CD4-positive, alpha-beta T cell treated with Interleukin-4 for 1 hour (primary cell): ENCODE data around the gene PNPLA2.

ENCODE experiments used
- DNase-seq, 2 donors: peaks; one replicate each; pipeline ENCODE4 v3.0.0-alpha.2; 2020 to 2022

PNPLA2 gene, protein sequence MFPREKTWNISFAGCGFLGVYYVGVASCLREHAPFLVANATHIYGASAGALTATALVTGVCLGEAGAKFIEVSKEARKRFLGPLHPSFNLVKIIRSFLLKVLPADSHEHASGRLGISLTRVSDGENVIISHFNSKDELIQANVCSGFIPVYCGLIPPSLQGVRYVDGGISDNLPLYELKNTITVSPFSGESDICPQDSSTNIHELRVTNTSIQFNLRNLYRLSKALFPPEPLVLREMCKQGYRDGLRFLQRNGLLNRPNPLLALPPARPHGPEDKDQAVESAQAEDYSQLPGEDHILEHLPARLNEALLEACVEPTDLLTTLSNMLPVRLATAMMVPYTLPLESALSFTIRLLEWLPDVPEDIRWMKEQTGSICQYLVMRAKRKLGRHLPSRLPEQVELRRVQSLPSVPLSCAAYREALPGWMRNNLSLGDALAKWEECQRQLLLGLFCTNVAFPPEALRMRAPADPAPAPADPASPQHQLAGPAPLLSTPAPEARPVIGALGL

GRCh38 chr11:818396-819128, at the start of gene PNPLA2:
Gene PNPLA2, plus strand, starts transcription at chr11:818914. Its CDS starts 805 bp downstream, at chr11:819719.
- DNase-seq, result no peak

DNA sequence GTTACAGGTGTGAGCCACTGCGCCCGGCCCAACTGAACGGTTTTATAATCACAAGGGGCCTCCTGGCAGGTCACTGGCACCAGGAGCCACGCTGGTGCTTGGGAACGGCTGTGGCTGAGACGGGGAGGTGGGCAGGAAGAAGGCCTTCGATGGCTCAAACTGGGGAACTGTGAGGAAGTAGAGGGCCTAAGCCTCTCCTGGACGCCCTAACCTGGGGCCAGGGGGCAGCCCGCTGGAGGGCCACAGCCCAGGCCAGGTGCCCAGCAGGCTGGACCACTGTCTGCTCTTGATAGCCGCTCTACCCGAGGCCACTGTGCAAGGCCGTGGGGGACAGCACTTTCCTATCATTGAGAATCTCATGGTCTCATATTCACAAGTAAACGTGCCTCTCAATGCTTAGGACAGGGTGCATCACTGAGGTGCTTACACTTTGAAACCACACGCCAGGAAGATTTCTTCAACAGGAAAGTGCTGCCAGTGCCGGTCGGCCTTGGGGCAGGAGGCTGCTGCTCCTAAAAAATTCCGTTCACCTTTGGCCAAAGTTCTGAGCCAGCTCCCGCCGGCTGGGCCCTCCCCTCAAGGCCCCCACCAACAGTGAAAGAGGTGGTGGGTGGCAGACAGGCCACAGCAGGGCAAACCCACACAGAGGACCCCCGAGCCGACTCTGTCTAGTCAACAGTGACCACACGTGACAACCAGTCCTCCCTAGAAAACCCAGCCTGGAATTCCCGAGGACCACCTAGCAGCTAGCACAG, 48.6 kb upstream of the PNPLA2 start:
- no peak for DNase-seq

DNA sequence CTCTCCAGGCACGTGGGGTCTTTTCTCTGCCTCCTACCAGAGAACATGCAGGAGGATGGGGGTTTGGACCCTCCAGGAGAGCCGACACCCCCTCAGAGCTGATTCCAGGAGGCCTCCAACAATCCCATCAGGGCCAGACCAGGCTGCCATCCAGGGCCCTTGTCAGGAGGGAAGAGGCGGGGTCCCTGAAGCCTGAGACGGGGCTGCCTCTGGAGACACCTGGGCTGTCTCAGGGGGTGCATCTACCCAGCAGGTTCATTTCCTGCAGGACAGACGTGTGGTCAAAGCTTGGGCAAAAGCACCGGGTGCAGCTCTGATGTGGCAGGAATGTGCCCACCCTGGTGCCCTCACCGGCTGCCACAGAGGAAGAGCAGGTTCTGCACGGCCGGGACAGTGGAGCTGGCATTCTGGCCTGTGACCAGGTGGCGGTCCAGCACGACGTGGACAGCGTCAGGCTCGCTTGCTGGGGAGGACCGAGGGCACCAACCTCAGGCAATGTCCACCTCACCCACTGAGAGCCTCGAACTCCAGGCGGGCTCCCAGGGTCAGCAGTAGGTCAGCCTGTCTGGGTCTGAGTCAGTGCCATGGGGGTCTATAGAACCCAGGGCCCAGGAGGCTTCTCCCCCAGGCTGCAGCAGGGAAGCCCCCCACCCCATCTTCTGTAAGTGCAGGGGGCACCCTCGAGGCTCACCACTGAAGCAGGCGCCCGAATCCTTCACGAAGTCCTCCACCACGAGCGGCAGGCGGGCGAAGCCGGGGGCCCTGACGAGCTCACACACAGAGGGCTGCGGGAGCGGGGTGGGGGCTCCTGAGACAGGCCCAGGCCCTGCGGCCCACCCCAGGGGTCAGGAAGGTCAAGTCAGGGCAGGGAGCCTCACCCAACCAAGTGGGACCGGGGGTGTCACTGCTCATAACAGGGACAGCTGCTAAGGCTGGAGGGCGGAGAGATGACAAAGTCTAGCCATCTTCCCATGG, 47.8 kb upstream of the PNPLA2 start:
- no peak for DNase-seq

- DNase-seq, result no peak
Observed at GRCh38 chr11:771617-772204, 47.0 kb upstream of the PNPLA2 start.

DNA sequence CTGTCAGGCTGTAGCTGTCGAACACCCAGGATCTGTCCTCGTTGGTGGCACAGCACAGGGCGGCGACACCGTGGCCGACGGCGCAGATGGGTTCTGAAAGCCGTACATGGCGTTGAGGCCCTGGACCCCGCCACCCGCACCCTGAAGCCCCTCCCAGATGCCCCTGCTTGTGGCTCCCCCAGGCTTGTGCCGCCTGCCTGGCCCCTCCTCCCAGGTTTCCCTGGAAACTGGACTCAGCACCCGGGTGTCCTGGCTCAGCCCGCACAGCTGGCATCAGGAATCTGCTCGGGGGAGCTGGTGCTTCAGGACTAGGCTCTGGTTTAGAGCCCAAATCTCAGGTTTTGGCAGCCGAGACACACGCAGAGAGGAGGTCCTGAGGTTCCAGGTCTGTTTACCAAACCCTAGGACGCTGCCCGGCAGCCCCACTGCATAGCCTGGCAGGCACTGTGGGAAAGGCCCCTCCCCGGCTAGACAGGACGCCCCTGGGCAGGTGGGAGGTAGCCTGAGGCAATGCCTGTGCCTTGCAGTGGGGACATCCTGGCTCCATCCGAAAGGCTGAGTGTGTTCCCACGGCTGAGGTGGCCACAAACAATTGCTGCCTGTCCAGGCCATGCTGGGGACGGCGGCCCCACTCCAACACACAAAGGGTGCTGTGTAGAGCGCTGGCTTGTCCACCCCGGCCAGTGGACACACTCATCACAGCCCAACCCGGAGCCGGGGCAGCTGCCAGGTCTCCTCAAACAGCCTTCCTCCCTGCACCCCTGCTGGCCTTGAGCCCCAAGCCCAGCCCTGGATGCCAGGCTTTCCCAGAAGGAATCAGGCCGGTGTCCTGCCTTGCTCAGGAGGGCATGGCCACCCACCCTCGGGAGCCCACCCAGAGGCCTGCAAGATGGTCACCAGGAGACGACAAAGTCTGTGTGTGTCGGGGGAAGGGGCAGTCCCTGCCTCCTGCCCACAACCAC, 46.0 kb upstream of the PNPLA2 start:
- no peak for DNase-seq

GRCh38 chr11:773425-773824, 45.3 kb upstream of the PNPLA2 start:
- no peak for DNase-seq

GRCh38 chr11:773830-774229, 44.9 kb upstream of the PNPLA2 start:
- DNase-seq, result no peak

DNA sequence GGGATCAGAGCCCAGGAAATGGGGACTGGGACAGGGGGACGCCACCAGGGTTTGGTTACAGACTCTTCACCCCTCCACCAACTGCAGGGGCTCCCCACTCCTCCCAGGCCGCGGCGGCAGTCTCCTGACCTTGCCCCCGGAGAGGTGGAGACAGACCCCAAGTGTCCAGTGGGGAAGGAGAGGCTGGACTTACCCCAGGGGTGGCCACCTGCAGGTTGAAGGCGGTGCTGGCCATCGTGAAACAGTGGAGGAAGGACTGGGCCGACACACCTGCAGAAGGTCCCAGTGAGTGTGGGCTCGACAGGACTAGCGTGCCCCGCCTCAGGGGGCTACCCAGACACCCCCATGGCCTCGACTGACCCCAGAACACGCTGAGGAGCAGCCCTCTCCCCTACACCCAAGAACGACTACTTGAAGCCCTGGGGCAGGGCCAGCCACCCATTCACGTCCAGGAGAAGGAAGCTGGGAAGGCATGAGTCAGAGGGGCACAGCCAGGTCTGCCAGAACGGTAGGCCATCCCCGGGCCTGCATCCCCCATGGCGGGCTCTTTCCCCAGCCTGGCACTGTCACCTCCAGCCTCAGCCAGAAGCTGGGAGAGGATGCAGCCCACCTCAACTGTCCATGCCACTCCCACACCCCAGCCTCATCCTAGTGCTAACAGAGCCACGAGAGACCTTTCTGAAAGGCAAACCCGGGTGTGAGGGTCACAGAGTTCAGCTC, 43.7 kb upstream of the PNPLA2 start:
- DNase-seq, result no peak

DNA sequence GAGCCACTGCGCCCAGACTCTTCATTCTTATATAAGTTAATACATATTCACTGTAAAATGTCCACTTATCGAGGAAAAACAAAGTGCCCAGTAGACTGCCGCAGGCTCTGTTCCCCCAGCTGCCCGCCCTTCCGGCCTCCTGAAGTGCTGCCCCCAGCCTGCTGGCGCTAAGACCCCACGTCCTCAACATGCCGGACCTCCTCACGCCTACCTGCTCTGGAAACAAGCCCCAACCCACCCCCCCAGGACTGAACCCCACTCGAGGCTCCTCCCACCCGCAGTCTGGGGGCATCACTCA, 42.5 kb upstream of the PNPLA2 start:
- no peak for DNase-seq

DNA sequence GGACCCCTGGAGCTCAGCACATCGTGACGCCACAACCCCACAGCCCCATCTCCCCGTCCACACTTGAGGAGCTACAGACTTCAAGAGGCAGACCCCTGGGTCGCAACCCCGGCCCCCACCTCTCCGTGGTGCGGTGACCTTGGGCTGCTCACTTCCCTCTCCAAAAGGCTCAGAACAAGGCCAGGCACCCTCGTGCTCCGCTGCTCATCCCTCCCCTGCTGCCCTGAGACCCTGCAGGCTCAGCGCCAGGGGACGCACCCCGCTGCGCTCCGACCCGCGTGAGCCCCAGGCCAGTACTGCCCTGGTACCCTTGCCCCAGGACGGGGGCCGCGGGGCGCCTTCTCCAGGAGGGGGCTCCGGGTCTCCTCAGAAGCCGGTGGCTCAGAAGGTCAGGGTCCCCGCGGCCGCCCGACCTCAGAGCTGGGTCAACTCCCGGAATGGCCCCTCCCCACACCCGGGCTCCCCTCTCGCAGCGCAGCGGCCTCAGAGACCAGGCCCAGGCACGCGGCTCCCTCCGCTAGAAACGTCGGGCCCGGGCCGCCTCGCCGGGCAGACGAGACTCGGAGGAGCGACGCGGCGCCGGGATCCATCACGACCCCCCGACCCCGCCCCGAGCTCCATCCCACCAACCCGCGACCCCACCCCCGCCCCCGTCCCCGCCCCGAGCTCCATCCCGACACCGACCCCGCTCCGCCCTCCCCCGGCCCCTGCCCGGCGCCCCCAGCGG, 42.0 kb upstream of the PNPLA2 start:
- DNase-seq, result peak in 1 of 2 donors; percentile 20

DNA sequence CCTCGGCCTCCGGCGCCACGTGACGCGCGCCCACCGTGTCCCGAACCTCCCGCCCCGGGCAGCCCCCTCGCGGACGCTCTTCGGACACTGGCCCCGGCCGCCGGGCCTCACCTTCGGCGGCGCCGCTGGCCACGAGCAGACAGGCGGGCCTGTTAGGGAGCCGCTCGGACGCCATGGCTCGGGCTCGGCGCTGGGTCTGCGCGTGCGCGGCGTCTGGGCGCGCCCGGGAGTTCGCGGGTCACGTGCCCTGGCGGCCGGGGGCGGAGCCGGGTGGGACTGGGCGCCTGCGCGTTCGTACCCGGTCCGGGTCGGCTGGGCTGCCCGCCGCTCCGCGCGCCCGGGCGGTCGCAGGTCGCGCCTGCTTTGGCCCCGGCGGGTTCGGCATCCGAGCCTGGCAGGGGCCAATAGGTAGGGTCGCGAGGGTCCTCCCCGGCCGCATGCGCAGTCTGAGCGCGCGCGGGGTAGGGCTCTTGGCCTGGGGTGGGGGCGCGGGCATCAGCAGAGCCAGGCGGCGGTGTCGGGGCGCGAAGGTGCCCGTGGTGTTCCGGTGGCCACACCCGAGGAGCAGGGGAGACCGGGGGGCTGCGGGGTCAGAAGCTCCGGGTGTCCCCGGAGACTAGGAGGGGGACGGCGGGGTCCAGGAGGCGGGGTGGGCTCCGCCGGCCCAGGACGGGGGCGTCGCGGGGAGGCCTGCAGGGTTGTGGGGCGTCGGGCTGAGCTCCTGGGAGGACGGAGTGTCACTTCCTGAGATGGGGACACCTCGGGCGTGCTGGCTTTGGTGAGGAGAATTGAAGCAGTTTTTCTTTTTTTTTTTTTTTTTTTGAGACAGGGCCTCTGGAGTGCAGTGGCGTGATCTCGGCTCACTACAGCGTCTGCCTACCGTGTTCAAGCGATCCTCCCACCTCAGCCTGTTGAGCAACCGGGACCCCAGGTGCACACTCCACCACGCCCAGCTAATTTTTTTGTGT, 41.1 kb upstream of the PNPLA2 start, which contains the start of gene GATD1:
GATD1 (minus strand) TSS at position 200 of the 968 bp plus-strand sequence; CDS start at position 175, 25 bp downstream.
- DNase-seq, result peak; percentile 91 to 93

GRCh38 chr11:778976-779954, 39.4 kb upstream of the PNPLA2 start:
- no peak for DNase-seq

- DNase-seq, result no peak
Observed at GRCh38 chr11:779955-780532, 38.7 kb upstream of the PNPLA2 start.

DNA sequence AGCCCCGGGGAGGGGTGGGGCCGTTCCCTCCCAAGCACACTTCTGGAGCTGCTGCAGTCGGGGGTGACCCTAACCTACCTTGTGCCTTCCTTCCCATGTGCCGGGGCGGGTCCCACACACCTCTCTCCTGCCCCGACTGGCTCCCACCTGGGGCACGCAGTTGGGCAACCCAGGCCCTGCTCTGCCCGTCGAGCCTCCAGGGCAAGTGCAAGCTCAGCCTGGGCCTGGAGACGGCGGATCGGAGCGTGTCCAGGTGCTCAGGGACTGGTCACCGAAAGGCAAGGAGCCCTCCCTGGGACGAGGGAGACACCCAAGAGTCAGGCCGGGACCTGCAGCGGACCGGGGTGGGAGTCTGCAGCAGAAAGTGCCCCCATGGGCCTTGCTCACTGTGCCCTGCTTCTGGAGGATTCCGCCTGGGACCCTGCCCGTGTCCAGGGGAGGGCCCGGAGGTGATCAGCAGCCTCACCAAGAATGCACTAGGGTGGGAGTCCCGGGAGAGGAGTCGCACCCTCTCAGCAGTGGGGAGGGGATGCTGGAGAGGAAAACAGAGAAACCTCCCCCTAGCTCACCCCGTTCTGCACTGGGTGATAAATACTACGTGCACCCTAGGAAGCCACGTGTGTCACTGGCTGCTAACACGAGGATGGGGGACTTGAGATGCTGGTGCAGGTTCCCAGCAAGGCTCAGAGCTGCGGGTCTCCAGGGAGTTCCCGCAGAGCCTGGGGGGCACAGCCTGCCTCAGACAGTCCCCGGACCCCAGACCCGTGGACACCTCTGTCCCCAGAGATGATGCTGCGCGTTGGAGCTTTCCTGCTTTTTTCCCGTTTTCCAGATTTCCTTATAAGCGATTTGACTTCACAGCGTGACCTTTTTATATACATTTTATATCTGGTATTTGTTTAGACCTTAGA, 36.2 kb upstream of the PNPLA2 start:
- no peak for DNase-seq

- DNase-seq, result no peak
Observed at GRCh38 chr11:783581-784015, 35.1 kb upstream of the PNPLA2 start.
